GM23338 (cell line): Measurements from ENCODE around the gene TNNI3K. TPM values are rescaled to one million over a fixed set of nuclear protein-coding genes. Genes with fewer than 3 reads are reported as not detected.

ENCODE experiments used
- ATAC-seq: fragments of 200-7000 bp; cut with Tn5 transposase; 3 replicates; pipeline ENCODE4 v1.9.1; 2020
- DNase-seq: peaks from one replicate; pipeline ENCODE4 v3.0.0-alpha.2; 2015; ENCODE audit warnings: low spot score
- H2AFZ ChIP-seq: fragments of 200-600 bp; sonication (generic); 2 replicates; pipeline ENCODE4 v1.8.0; 2016; ENCODE audit warnings: antibody characterized with exemption, mild to moderate bottlenecking, moderate library complexity
- H3F3A ChIP-seq: fragments of 200-600 bp; sonication (generic); replicated peaks from 2 replicates; pipeline ENCODE4 v1.8.0; 2017; ENCODE audit warnings: antibody characterized with exemption, mixed run types, low read depth
- H3K27ac ChIP-seq: fragments of 200-600 bp; sonication (generic); 2 replicates; pipeline ENCODE4 v1.6.1; 2016; ENCODE audit warnings: low read depth
- H3K27me3 ChIP-seq: fragments of 200-600 bp; sonication (generic); 2 replicates; pipeline ENCODE4 v1.8.0; 2016; ENCODE audit warnings: mild to moderate bottlenecking, mixed run types, moderate library complexity; ENCODE audit not compliant: insufficient read depth
- H3K36me3 ChIP-seq: fragments of 200-600 bp; sonication (generic); 2 replicates; pipeline ENCODE4 v1.8.0; 2016; ENCODE audit warnings: mild to moderate bottlenecking; ENCODE audit not compliant: insufficient read depth
- H3K4me1 ChIP-seq: fragments of 200-600 bp; sonication (generic); 2 replicates; pipeline ENCODE4 v1.8.0; 2016; ENCODE audit warnings: mild to moderate bottlenecking, moderate library complexity; ENCODE audit not compliant: insufficient read depth
- H3K4me2 ChIP-seq: fragments of 200-600 bp; sonication (generic); 2 replicates; pipeline ENCODE4 v1.7.1; 2017; ENCODE audit warnings: mixed run types
- H3K4me3 ChIP-seq: fragments of 200-600 bp; sonication (generic); 2 replicates; pipeline ENCODE4 v1.6.1; 2016; ENCODE audit warnings: mixed run types
- H3K79me2 ChIP-seq: fragments of 200-600 bp; sonication (generic); replicated peaks from 2 replicates; pipeline ENCODE4 v1.8.0; 2017; ENCODE audit warnings: mild to moderate bottlenecking; ENCODE audit not compliant: insufficient read depth
- H3K9me2 ChIP-seq: fragments of 200-600 bp; sonication (generic); 2 replicates; pipeline ENCODE4 v1.8.0; 2017; ENCODE audit not compliant: insufficient read depth
- H4K20me1 ChIP-seq: fragments of 200-600 bp; sonication (generic); replicated peaks from 2 replicates; pipeline ENCODE4 v1.8.0; 2017; ENCODE audit warnings: mild to moderate bottlenecking; ENCODE audit not compliant: insufficient read depth
- H3K27ac Mint-ChIP-seq: 2 replicates; pipeline ENCODE4 v1.8.0; 2020; ENCODE audit warnings: inconsistent platforms, mild to moderate bottlenecking, moderate library complexity, mixed read lengths
- H3K27me3 Mint-ChIP-seq: 3 replicates; pipeline ENCODE4 v1.8.0; 2022; ENCODE audit warnings: low read depth, mild to moderate bottlenecking, moderate library complexity, mixed read lengths, inconsistent platforms; ENCODE audit not compliant: insufficient read depth, poor library complexity
- H3K36me3 Mint-ChIP-seq: 3 replicates; pipeline ENCODE4 v1.8.0; 2021; ENCODE audit warnings: low read depth, mild to moderate bottlenecking, inconsistent platforms, moderate library complexity, mixed read lengths
- H3K4me1 Mint-ChIP-seq: 3 replicates; pipeline ENCODE4 v1.8.0; 2020; ENCODE audit warnings: mild to moderate bottlenecking, inconsistent platforms, mixed read lengths
- H3K4me3 Mint-ChIP-seq: 3 replicates; pipeline ENCODE4 v1.8.0; 2021; ENCODE audit warnings: moderate library complexity, mild to moderate bottlenecking, inconsistent platforms, mixed read lengths
- H3K9me3 Mint-ChIP-seq: 3 replicates; pipeline ENCODE4 v1.8.0; 2020; ENCODE audit warnings: moderate library complexity, mild to moderate bottlenecking, inconsistent platforms, mixed read lengths
- CREB1 ChIP-seq: fragments of 250-450 bp; sonication (Bioruptor Pico); IDR thresholded peaks from 2 replicates; pipeline ENCODE4 v1.5.0; 2020; ENCODE audit warnings: low read depth, mild to moderate bottlenecking, moderate library complexity
- EZH2 ChIP-seq: fragments of 200-600 bp; sonication (generic); IDR thresholded peaks from one replicate; pipeline ENCODE4 v1.8.0; 2017; ENCODE audit warnings: antibody characterized with exemption, mild to moderate bottlenecking, low read depth; ENCODE audit not compliant: unreplicated experiment
- EZH2phosphoT487 ChIP-seq: fragments of 200-600 bp; sonication (generic); IDR thresholded peaks from one replicate; pipeline ENCODE4 v1.8.1; 2018; ENCODE audit warnings: antibody characterized with exemption; ENCODE audit not compliant: unreplicated experiment
- JUNB ChIP-seq: IDR thresholded peaks from one replicate; pipeline ENCODE4 v1.6.1; 2016; ENCODE audit warnings: antibody characterized with exemption; ENCODE audit not compliant: unreplicated experiment
- NANOG ChIP-seq: IDR thresholded peaks from 2 replicates; pipeline ENCODE4 v1.6.1; 2016; ENCODE audit warnings: antibody characterized with exemption, borderline replicate concordance
- POLR2AphosphoS5 ChIP-seq: IDR thresholded peaks from 2 replicates; pipeline ENCODE4 v1.6.1; 2016; ENCODE audit warnings: antibody characterized with exemption, low read depth
- STAT1 ChIP-seq: IDR thresholded peaks from one replicate; pipeline ENCODE4 v1.6.1; 2016; ENCODE audit warnings: antibody characterized with exemption; ENCODE audit not compliant: unreplicated experiment
- ZNF114 ChIP-seq: fragments of 250-450 bp; sonication (Bioruptor Pico); IDR thresholded peaks from 2 replicates; pipeline ENCODE4 v1.5.0; 2020; ENCODE audit warnings: mild to moderate bottlenecking, moderate library complexity
- ZNF331 ChIP-seq: fragments of 250-450 bp; sonication (Bioruptor Pico); IDR thresholded peaks from 2 replicates; pipeline ENCODE4 v1.5.0; 2020; ENCODE audit warnings: low read depth, mild to moderate bottlenecking, moderate library complexity
- polyA plus RNA-seq: library from polyadenylated mRNA; unstranded; fragments of >200 nt; fragmentation: Nextera tagmentation; extraction: Ambion mirVana; gene quantifications from 2 replicates; pipeline ENCODE4 v1.2.1, GENCODE V29; 2016
- total RNA-seq: library from RNA; depleted of rRNA; stranded (reverse); fragments of >200 nt; shearing (Covaris generic); gene quantifications from 2 replicates; pipeline ENCODE4 v1.2.3, GENCODE V29; 2014
- TF ChIP-seq, protein P1 (sequence below): fragments of 250-450 bp; sonication (Bioruptor Pico); IDR thresholded peaks from 2 replicates; pipeline ENCODE4 v1.5.0; 2020; ENCODE audit warnings: mild to moderate bottlenecking, moderate library complexity
- TF ChIP-seq, protein P2 (sequence below): IDR thresholded peaks from one replicate; pipeline ENCODE4 v1.6.1; 2018; ENCODE audit warnings: antibody characterized with exemption; ENCODE audit not compliant: unreplicated experiment
- TF ChIP-seq, protein P3 (sequence below): IDR thresholded peaks from 2 replicates; pipeline ENCODE4 v1.6.1; 2016; ENCODE audit warnings: antibody characterized with exemption

Gene TNNI3K
- total and polyA plus RNA-seq, 2 experiments from 2014 or later, result not detected

DNA sequence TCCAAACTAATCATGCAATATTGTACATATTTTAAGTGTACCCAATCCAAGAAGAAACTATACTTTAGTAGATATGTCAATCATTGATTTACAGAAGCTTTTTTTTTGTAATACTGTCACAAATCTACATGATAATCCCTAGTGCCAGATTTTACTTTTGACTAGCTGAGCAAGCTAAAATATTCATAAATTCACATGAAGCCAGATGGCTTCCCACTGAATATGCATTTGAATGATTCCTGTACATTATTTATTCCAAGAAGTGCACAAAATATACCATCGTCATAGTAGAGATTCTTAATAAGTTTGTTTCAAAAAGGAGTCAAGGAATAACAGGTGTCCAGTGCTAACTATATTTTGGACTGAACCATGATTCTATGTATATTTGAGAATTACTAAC, 20.0 kb upstream of the TNNI3K start:
- no peak overlapping the region for H3K4me3 Mint-ChIP-seq
- Histone ChIP-seq H3K4me1 (no peaks in the 10 kb centered on the region), H3K9me2 (no peaks in the 10 kb centered on the region), H3K27me3 (no peaks in the 10 kb centered on the region), H2AFZ (no peak overlapping the region), H3K27ac (no peak overlapping the region), H4K20me1 (no peaks in the 10 kb centered on the region), H3K4me3 (no peak overlapping the region), H3F3A (no peaks in the 10 kb centered on the region), H3K36me3 (no peaks in the 10 kb centered on the region), H3K79me2 (no peaks in the 10 kb centered on the region), H3K4me2 (no peak overlapping the region)
- peaks cover 2% of the 10 kb centered on the region; the same call in 1 of the 3 replicates for H3K4me1 Mint-ChIP-seq
- ATAC-seq (no peak), DNase-seq (no peak)
- H3K27me3 Mint-ChIP-seq, result peaks cover 1% of the 10 kb centered on the region
- H3K36me3 Mint-ChIP-seq, result no peaks in the 10 kb centered on the region
- peaks cover 3% of the 10 kb centered on the region; the same call in 2 of the 3 replicates for H3K9me3 Mint-ChIP-seq
- no peak for TF ChIP-seq EZH2
- TF ChIP-seq CREB1 (CRISPR knock-in tag), result no peak
- TF ChIP-seq ZNF114 (CRISPR knock-in tag), result no peak
- no peak for TF ChIP-seq STAT1
- no peak for TF ChIP-seq JUNB
- no peak for TF ChIP-seq NANOG
- H3K27ac Mint-ChIP-seq, result no peak overlapping the region

DNA sequence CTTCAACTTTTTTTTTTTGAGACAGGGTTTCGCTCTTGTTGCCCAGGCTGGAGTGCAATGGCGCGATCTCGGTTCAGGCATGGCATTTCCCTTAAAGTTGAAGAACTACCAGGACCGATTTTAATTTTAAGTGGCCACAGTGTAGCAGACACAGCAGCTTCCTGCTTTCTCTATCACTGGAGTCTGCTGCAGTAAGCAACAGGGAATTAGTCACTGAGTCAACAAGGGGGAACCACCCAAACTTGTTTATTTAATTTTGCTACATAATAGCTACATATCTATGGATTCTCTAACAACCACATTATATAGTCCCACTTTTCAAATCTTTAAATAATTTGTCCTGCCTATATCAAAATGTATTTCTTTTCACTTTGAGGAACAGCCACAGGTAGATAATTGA, 12.5 kb upstream of the TNNI3K start:
- Histone ChIP-seq H3K9me2 (peaks cover 6% of the 10 kb centered on the region; the same call in 1 of the 2 replicates), H3K4me1 (no peaks in the 10 kb centered on the region), H3K27ac (no peak overlapping the region), H3K4me2 (no peak overlapping the region), H3K79me2 (no peaks in the 10 kb centered on the region), H4K20me1 (no peaks in the 10 kb centered on the region), H2AFZ (no peak overlapping the region), H3K27me3 (no peaks in the 10 kb centered on the region), H3K4me3 (no peak overlapping the region), H3F3A (no peaks in the 10 kb centered on the region), H3K36me3 (no peaks in the 10 kb centered on the region)
- ATAC-seq (no peak), DNase-seq (no peak)
- Mint-ChIP-seq H3K4me1 (no peaks in the 10 kb centered on the region), H3K4me3 (no peak overlapping the region), H3K27ac (no peak overlapping the region), H3K36me3 (no peaks in the 10 kb centered on the region), H3K9me3 (no peaks in the 10 kb centered on the region), H3K27me3 (no peaks in the 10 kb centered on the region)
- TF ChIP-seq CREB1 (CRISPR knock-in tag) (no peak), EZH2 (no peak), JUNB (no peak), POLR2AphosphoS5 (no peak), NANOG (no peak), ZNF331 (CRISPR knock-in tag) (no peak), ZNF114 (CRISPR knock-in tag) (no peak), EZH2phosphoT487 (no peak)
- TF ChIP-seq, protein P1, sequence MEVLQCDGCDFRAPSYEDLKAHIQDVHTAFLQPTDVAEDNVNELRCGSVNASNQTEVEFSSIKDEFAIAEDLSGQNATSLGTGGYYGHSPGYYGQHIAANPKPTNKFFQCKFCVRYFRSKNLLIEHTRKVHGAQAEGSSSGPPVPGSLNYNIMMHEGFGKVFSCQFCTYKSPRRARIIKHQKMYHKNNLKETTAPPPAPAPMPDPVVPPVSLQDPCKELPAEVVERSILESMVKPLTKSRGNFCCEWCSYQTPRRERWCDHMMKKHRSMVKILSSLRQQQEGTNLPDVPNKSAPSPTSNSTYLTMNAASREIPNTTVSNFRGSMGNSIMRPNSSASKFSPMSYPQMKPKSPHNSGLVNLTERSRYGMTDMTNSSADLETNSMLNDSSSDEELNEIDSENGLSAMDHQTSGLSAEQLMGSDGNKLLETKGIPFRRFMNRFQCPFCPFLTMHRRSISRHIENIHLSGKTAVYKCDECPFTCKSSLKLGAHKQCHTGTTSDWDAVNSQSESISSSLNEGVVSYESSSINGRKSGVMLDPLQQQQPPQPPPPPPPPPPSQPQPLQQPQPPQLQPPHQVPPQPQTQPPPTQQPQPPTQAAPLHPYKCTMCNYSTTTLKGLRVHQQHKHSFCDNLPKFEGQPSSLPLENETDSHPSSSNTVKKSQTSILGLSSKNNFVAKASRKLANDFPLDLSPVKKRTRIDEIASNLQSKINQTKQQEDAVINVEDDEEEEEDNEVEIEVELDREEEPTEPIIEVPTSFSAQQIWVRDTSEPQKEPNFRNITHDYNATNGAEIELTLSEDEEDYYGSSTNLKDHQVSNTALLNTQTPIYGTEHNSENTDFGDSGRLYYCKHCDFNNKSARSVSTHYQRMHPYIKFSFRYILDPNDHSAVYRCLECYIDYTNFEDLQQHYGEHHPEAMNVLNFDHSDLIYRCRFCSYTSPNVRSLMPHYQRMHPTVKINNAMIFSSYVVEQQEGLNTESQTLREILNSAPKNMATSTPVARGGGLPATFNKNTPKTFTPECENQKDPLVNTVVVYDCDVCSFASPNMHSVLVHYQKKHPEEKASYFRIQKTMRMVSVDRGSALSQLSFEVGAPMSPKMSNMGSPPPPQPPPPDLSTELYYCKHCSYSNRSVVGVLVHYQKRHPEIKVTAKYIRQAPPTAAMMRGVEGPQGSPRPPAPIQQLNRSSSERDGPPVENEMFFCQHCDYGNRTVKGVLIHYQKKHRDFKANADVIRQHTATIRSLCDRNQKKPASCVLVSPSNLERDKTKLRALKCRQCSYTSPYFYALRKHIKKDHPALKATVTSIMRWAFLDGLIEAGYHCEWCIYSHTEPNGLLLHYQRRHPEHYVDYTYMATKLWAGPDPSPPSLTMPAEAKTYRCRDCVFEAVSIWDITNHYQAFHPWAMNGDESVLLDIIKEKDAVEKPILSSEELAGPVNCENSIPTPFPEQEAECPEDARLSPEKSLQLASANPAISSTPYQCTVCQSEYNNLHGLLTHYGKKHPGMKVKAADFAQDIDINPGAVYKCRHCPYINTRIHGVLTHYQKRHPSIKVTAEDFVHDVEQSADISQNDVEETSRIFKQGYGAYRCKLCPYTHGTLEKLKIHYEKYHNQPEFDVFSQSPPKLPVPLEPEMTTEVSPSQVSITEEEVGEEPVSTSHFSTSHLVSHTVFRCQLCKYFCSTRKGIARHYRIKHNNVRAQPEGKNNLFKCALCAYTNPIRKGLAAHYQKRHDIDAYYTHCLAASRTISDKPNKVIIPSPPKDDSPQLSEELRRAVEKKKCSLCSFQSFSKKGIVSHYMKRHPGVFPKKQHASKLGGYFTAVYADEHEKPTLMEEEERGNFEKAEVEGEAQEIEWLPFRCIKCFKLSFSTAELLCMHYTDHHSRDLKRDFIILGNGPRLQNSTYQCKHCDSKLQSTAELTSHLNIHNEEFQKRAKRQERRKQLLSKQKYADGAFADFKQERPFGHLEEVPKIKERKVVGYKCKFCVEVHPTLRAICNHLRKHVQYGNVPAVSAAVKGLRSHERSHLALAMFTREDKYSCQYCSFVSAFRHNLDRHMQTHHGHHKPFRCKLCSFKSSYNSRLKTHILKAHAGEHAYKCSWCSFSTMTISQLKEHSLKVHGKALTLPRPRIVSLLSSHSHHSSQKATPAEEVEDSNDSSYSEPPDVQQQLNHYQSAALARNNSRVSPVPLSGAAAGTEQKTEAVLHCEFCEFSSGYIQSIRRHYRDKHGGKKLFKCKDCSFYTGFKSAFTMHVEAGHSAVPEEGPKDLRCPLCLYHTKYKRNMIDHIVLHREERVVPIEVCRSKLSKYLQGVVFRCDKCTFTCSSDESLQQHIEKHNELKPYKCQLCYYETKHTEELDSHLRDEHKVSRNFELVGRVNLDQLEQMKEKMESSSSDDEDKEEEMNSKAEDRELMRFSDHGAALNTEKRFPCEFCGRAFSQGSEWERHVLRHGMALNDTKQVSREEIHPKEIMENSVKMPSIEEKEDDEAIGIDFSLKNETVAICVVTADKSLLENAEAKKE, result no peak
- TF ChIP-seq, protein P2, sequence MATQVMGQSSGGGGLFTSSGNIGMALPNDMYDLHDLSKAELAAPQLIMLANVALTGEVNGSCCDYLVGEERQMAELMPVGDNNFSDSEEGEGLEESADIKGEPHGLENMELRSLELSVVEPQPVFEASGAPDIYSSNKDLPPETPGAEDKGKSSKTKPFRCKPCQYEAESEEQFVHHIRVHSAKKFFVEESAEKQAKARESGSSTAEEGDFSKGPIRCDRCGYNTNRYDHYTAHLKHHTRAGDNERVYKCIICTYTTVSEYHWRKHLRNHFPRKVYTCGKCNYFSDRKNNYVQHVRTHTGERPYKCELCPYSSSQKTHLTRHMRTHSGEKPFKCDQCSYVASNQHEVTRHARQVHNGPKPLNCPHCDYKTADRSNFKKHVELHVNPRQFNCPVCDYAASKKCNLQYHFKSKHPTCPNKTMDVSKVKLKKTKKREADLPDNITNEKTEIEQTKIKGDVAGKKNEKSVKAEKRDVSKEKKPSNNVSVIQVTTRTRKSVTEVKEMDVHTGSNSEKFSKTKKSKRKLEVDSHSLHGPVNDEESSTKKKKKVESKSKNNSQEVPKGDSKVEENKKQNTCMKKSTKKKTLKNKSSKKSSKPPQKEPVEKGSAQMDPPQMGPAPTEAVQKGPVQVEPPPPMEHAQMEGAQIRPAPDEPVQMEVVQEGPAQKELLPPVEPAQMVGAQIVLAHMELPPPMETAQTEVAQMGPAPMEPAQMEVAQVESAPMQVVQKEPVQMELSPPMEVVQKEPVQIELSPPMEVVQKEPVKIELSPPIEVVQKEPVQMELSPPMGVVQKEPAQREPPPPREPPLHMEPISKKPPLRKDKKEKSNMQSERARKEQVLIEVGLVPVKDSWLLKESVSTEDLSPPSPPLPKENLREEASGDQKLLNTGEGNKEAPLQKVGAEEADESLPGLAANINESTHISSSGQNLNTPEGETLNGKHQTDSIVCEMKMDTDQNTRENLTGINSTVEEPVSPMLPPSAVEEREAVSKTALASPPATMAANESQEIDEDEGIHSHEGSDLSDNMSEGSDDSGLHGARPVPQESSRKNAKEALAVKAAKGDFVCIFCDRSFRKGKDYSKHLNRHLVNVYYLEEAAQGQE, result no peak
- TF ChIP-seq, protein P3, sequence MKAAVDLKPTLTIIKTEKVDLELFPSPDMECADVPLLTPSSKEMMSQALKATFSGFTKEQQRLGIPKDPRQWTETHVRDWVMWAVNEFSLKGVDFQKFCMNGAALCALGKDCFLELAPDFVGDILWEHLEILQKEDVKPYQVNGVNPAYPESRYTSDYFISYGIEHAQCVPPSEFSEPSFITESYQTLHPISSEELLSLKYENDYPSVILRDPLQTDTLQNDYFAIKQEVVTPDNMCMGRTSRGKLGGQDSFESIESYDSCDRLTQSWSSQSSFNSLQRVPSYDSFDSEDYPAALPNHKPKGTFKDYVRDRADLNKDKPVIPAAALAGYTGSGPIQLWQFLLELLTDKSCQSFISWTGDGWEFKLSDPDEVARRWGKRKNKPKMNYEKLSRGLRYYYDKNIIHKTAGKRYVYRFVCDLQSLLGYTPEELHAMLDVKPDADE, result no peak
